A549 (cell line): ENCODE measurements around the gene ARHGAP25. TPM values are rescaled to one million over a fixed set of nuclear protein-coding genes. Genes with fewer than 3 reads are reported as not detected.

Source experiments
- ATAC-seq, 2 experiments: fragments of 200-7000 bp in 1 of 2; fragments of >200 bp in 1 of 2; cut with Nextera tagmentation in 1 of 2; cut with Tn5 transposase in 1 of 2; 3 replicates each; pipeline versions ENCODE4 v1.8.0 to v1.9.1; 2018 to 2020; ENCODE audit warnings: mild to moderate bottlenecking in 1 of 2, moderate library complexity in 1 of 2
- CTCF ChIA-PET: fragments of 300-600 bp; sonication (Branson Sonifier 250); formaldehyde crosslinking; extraction: SDS; loops from one replicate; lab custom pipeline; 2021; ENCODE audit warnings: antibody characterized with exemption, inconsistent platforms; lab: Yijun Ruan, JAX
- POLR2A ChIA-PET: fragments of 350-600 bp; formaldehyde crosslinking; extraction: SDS; loops from one replicate; lab custom pipeline; 2021; ENCODE audit warnings: antibody characterized with exemption, inconsistent platforms; lab: Yijun Ruan, JAX
- DNase-seq, 2 experiments: peaks; one replicate each; pipeline versions ENCODE4 v3.0.0 to v3.0.0-alpha.2; 2011 to 2016; ENCODE audit warnings: low read depth in 1 of 2, low spot score in 1 of 2
- FAIRE-seq: peaks from 2 replicates; lab custom pipeline; 2011; peaks lifted over from hg19 to GRCh38; lab: Jason Lieb, UNC
- H3K27ac ChIP-seq, 2 experiments: fragments of >200 bp; sonication (Bioruptor Twin); formaldehyde crosslinking; 3 replicates each; pipeline ENCODE4 v1.5.1; 2016 to 2017
- H3K4me1 ChIP-seq: fragments of >200 bp; sonication (Bioruptor Twin); formaldehyde crosslinking; 3 replicates; pipeline ENCODE4 v1.6.1; 2016
- H3K4me2 ChIP-seq: fragments of >200 bp; sonication (Bioruptor Twin); formaldehyde crosslinking; 3 replicates; pipeline ENCODE4 v1.6.1; 2016
- H3K4me3 ChIP-seq: fragments of >200 bp; sonication (Bioruptor Twin); formaldehyde crosslinking; 3 replicates; pipeline ENCODE4 v1.5.1; 2016
- H3K9me3 ChIP-seq: fragments of >200 bp; sonication (Bioruptor Twin); formaldehyde crosslinking; 3 replicates; pipeline ENCODE4 v1.6.1; 2016
- BHLHE40 ChIP-seq: IDR thresholded peaks from 2 replicates; pipeline ENCODE4 v1.6.1; 2012; ENCODE audit warnings: low read depth, low read length, inconsistent platforms
- CEBPB ChIP-seq, 2 experiments: fragments of >200 bp in 1 of 2; sonication (Bioruptor Twin) in 1 of 2; formaldehyde crosslinking in 1 of 2; IDR thresholded peaks; 2 replicates each; pipeline ENCODE4 v1.6.1; 2012 to 2016
- CHD4 ChIP-seq: fragments of 200-600 bp; sonication (generic); IDR thresholded peaks from 2 replicates; pipeline ENCODE4 v1.6.1; 2016; ENCODE audit warnings: antibody characterized with exemption, mild to moderate bottlenecking, borderline replicate concordance
- ELK1 ChIP-seq: fragments of 150-350 bp; IDR thresholded peaks from 2 replicates; pipeline ENCODE4 v1.6.1; 2014; ENCODE audit warnings: low read depth, mild to moderate bottlenecking, low read length
- EP300 ChIP-seq, 2 experiments: fragments of >200 bp; sonication (Bioruptor Twin); formaldehyde crosslinking; IDR thresholded peaks; 2 replicates in 1 of 2; 3 replicates in 1 of 2; pipeline ENCODE4 v1.6.1; 2016 to 2017
- ESRRA ChIP-seq: fragments of 150-350 bp; IDR thresholded peaks from 2 replicates; pipeline ENCODE4 v1.6.1; 2014; ENCODE audit warnings: mild to moderate bottlenecking, low read length, borderline replicate concordance
- FOSL2 ChIP-seq, 2 experiments: fragments of 450-650 bp in 1 of 2; fragments of >200 bp in 1 of 2; sonication (Bioruptor Twin) in 1 of 2; formaldehyde crosslinking; IDR thresholded peaks; 2 replicates each; pipeline versions ENCODE4 v1.5.0 to v1.6.1; 2016 to 2020; ENCODE audit warnings: mild to moderate bottlenecking in 1 of 2, moderate library complexity in 1 of 2
- FOXS1 ChIP-seq: fragments of 250-450 bp; sonication (Bioruptor Pico); IDR thresholded peaks from 2 replicates; pipeline ENCODE4 v1.5.0; 2020; ENCODE audit warnings: mild to moderate bottlenecking, moderate library complexity
- HDAC2 ChIP-seq: fragments of 200-600 bp; sonication (generic); IDR thresholded peaks from 2 replicates; pipeline ENCODE4 v1.6.1; 2016
- HEYL ChIP-seq: fragments of 250-450 bp; sonication (Bioruptor Pico); IDR thresholded peaks from 2 replicates; pipeline ENCODE4 v1.8.0; 2021; ENCODE audit warnings: mild to moderate bottlenecking, moderate library complexity
- HOXB13 ChIP-seq: fragments of 250-450 bp; sonication (Bioruptor Pico); IDR thresholded peaks from 2 replicates; pipeline ENCODE4 v1.5.0; 2020; ENCODE audit warnings: low read depth, mild to moderate bottlenecking, moderate library complexity
- HOXB5 ChIP-seq: fragments of 250-450 bp; sonication (Bioruptor Pico); IDR thresholded peaks from 2 replicates; pipeline ENCODE4 v1.5.0; 2020; ENCODE audit warnings: mild to moderate bottlenecking, moderate library complexity
- KDM1A ChIP-seq: fragments of 200-600 bp; sonication (generic); IDR thresholded peaks from 2 replicates; pipeline ENCODE4 v1.6.1; 2016; ENCODE audit warnings: low read depth, mild to moderate bottlenecking
- KDM5A ChIP-seq: fragments of 200-600 bp; sonication (generic); IDR thresholded peaks from 2 replicates; pipeline ENCODE4 v1.6.1; 2016; ENCODE audit warnings: antibody characterized with exemption, mild to moderate bottlenecking
- MAZ ChIP-seq: fragments of 150-350 bp; IDR thresholded peaks from 2 replicates; pipeline ENCODE4 v1.6.1; 2014; ENCODE audit warnings: antibody characterized with exemption, low read depth, low read length, borderline replicate concordance
- MYC ChIP-seq: IDR thresholded peaks from 2 replicates; pipeline ENCODE4 v1.6.1; 2012; ENCODE audit warnings: mild to moderate bottlenecking, inconsistent platforms, low read length, improper control_type of control experiment, borderline replicate concordance
- PHF8 ChIP-seq: fragments of 200-600 bp; sonication (generic); IDR thresholded peaks from 2 replicates; pipeline ENCODE4 v1.6.1; 2016; ENCODE audit warnings: low read depth, mild to moderate bottlenecking, antibody characterized with exemption, moderate library complexity, borderline replicate concordance
- POLR2A ChIP-seq: IDR thresholded peaks from 2 replicates; pipeline ENCODE4 v1.6.1; 2012; ENCODE audit warnings: mild to moderate bottlenecking, low read length
- RAD21 ChIP-seq, 2 experiments: fragments of >200 bp in 1 of 2; sonication (Bioruptor Twin) in 1 of 2; formaldehyde crosslinking in 1 of 2; IDR thresholded peaks in 1 of 2; conservative IDR thresholded peaks in 1 of 2; 2 replicates in 1 of 2; 3 replicates in 1 of 2; pipeline ENCODE4 v1.6.1; 2012 to 2018; ENCODE audit warnings: inconsistent platforms in 1 of 2
- RARB ChIP-seq: fragments of 250-450 bp; sonication (Bioruptor Pico); IDR thresholded peaks from 2 replicates; pipeline ENCODE4 v1.8.0; 2021; ENCODE audit warnings: mild to moderate bottlenecking, moderate library complexity
- RCOR1 ChIP-seq: fragments of 150-350 bp; IDR thresholded peaks from 2 replicates; pipeline ENCODE4 v1.6.1; 2014; ENCODE audit warnings: antibody characterized with exemption, low read length, low read depth
- SMC3 ChIP-seq: fragments of >200 bp; sonication (Bioruptor Twin); formaldehyde crosslinking; IDR thresholded peaks from 3 replicates; pipeline ENCODE4 v1.6.1; 2018; ENCODE audit warnings: inconsistent platforms
- SREBF2 ChIP-seq: fragments of 450-650 bp; IDR thresholded peaks from 2 replicates; pipeline ENCODE4 v1.6.1; 2014; ENCODE audit warnings: mild to moderate bottlenecking, moderate library complexity
- ZC3H11A ChIP-seq: fragments of 450-650 bp; IDR thresholded peaks from 2 replicates; pipeline ENCODE4 v1.6.1; 2014; ENCODE audit warnings: antibody characterized with exemption, mild to moderate bottlenecking
- ZSCAN20 ChIP-seq: fragments of 250-450 bp; sonication (Bioruptor Pico); IDR thresholded peaks from 2 replicates; pipeline ENCODE4 v1.8.0; 2022; ENCODE audit warnings: mild to moderate bottlenecking, moderate library complexity
- WGBS: methylation state at CpG from one replicate; pipeline ENCODE4 v1.1.6; 2017; ENCODE audit errors: missing lambda C conversion rate; 5-methylcytosine and 5-hydroxymethylcytosine counted together
- polyA plus RNA-seq, 4 experiments: library from polyadenylated mRNA; depleted of rRNA in 3 of 4; stranded (reverse); fragments of >200 nt; fragmentation: RNase III in 1 of 4; extraction: RNeasy Plus Mini Kit Qiagen cat#74134 plus additional on column Dnase treatment in 1 of 4; gene quantifications; 2 replicates in 3 of 4; 3 replicates in 1 of 4; pipeline ENCODE4 v1.2.3, GENCODE V29; 2011 to 2017
- TF ChIP-seq, protein P1 (sequence below): fragments of 450-650 bp; IDR thresholded peaks from 2 replicates; pipeline ENCODE4 v1.6.1; 2014; ENCODE audit warnings: antibody characterized with exemption
- TF ChIP-seq, protein P2 (sequence below): IDR thresholded peaks from 2 replicates; pipeline ENCODE4 v1.6.1; 2012
- TF ChIP-seq, protein P3 (sequence below): IDR thresholded peaks from 2 replicates; pipeline ENCODE4 v1.6.1; 2012; ENCODE audit warnings: low read depth, borderline replicate concordance
- TF ChIP-seq, protein P4 (sequence below): IDR thresholded peaks from 2 replicates; pipeline ENCODE4 v1.6.1; 2012
- TF ChIP-seq, protein P5 (sequence below): fragments of >200 bp; sonication (Bioruptor Twin); formaldehyde crosslinking; IDR thresholded peaks from 3 replicates; pipeline ENCODE4 v1.5.1; 2016

The ARHGAP25 gene
- polyA plus RNA-seq, 2 of the 4 experiments (the other 2 are of a cell fraction), result 0.50 to 2.4 TPM

DNA sequence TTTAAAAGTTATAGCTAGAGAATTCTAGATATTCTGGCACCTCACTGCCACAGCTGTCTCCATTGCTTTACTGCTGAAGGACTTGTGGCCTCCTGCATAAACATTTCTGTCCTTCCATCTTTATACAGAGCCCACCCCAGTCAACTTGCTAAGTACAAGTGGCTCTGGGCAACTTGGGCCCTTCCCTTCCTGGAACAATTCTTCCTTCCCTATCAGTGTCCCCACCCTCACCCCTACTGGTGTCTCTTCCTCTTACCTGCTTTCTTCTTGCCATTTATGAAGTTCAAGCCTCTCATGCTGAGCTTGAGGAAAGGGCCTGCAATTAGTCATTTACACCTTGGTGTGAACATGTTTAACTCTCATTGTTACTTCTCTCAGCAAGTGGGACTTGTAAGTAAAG is 45.0 kb downstream of the ARHGAP25 start:
- DNase-seq, result no peak
- no peak overlapping the region for H3K4me2 ChIP-seq
- no peaks in the 10 kb centered on the region for H3K9me3 ChIP-seq
- no peak for ATAC-seq
- H3K27ac ChIP-seq, result no peak overlapping the region
- CTCF ChIA-PET, result interaction anchor here (0.6 to 1.9 kb wide), 2 partner anchors 27 to 1876 kb away, joined by 3 to 11 read pairs; no protein-coding TSS in a partner anchor
- no peak for FAIRE-seq
- POLR2A ChIA-PET, result no interaction called here
- TF ChIP-seq SMC3 (no peak), SREBF2 (no peak), MYC (no peak), MAZ (no peak), ELK1 (no peak), KDM5A (no peak), FOXS1 (no peak), ZC3H11A (no peak), RCOR1 (no peak), ZSCAN20 (no peak), POLR2A (no peak), HDAC2 (no peak), EP300 (IDR thresholded peaks at IDR 0.05) (no peak), HOXB5 (CRISPR knock-in tag) (no peak), HEYL (CRISPR knock-in tag) (no peak), ESRRA (no peak), RAD21 (conservative IDR thresholded peaks at IDR 0.05 in 1 of 2, IDR thresholded peaks at IDR 0.05 in 1 of 2) (no peak)
- TF ChIP-seq, protein P1, sequence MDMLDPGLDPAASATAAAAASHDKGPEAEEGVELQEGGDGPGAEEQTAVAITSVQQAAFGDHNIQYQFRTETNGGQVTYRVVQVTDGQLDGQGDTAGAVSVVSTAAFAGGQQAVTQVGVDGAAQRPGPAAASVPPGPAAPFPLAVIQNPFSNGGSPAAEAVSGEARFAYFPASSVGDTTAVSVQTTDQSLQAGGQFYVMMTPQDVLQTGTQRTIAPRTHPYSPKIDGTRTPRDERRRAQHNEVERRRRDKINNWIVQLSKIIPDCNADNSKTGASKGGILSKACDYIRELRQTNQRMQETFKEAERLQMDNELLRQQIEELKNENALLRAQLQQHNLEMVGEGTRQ, result no peak
- TF ChIP-seq, protein P2, sequence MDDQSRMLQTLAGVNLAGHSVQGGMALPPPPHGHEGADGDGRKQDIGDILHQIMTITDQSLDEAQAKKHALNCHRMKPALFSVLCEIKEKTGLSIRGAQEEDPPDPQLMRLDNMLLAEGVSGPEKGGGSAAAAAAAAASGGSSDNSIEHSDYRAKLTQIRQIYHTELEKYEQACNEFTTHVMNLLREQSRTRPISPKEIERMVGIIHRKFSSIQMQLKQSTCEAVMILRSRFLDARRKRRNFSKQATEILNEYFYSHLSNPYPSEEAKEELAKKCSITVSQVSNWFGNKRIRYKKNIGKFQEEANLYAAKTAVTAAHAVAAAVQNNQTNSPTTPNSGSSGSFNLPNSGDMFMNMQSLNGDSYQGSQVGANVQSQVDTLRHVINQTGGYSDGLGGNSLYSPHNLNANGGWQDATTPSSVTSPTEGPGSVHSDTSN, result no peak
- TF ChIP-seq, protein P3, sequence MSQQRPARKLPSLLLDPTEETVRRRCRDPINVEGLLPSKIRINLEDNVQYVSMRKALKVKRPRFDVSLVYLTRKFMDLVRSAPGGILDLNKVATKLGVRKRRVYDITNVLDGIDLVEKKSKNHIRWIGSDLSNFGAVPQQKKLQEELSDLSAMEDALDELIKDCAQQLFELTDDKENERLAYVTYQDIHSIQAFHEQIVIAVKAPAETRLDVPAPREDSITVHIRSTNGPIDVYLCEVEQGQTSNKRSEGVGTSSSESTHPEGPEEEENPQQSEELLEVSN, result no peak
- H3K4me1 ChIP-seq, result no peaks in the 10 kb centered on the region
- no peak overlapping the region for H3K4me3 ChIP-seq

DNA sequence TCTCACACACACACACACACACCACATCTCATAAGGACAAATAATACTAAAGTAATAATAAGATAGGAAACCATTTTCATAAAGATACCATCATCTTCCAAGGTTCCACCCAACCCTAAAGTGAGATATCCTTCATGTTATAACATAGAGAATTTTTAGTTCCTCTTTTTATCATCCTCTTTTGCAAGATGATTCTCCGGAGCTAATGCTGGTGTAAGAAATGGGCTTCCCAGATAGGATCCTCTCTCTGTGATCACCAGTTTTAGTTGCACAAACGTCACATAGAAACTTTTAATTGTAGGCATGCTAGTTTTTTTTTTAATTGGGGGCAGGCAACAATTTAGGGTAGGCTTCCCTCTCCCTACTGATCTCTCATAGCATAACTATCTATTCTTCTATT is 49.6 kb downstream of the ARHGAP25 start:
- ATAC-seq (no peak), FAIRE-seq (no peak), DNase-seq (no peak)
- WGBS, result 43% methylated on average over 2 of the region's 2 CpGs
- no peak overlapping the region for H3K4me2 ChIP-seq
- H3K4me3 ChIP-seq, result no peak overlapping the region
- H3K27ac ChIP-seq, result no peak overlapping the region
- no peaks in the 10 kb centered on the region for H3K9me3 ChIP-seq
- CTCF ChIA-PET, result interaction anchor here (0.6 to 1.1 kb wide), 4 partner anchors 24 to 39 kb away, joined by 3 to 6 read pairs (median 4); no protein-coding TSS in a partner anchor
- H3K4me1 ChIP-seq, result no peaks in the 10 kb centered on the region
- POLR2A ChIA-PET, result no interaction called here
- TF ChIP-seq, protein P4, sequence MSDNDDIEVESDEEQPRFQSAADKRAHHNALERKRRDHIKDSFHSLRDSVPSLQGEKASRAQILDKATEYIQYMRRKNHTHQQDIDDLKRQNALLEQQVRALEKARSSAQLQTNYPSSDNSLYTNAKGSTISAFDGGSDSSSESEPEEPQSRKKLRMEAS, result no peak
- TF ChIP-seq RARB (no peak), RAD21 (conservative IDR thresholded peaks at IDR 0.05 in 1 of 2, IDR thresholded peaks at IDR 0.05 in 1 of 2) (no peak), BHLHE40 (no peak), HEYL (CRISPR knock-in tag) (no peak), CHD4 (no peak), KDM5A (no peak), HDAC2 (no peak), FOSL2 (IDR thresholded peaks at IDR 0.05) (no peak), FOSL2 (CRISPR knock-in tag; IDR thresholded peaks at IDR 0.05) (no peak), HOXB13 (no peak), ESRRA (no peak), ELK1 (no peak), KDM1A (no peak), CEBPB (IDR thresholded peaks at IDR 0.05) (no peak), PHF8 (no peak), MAZ (no peak)
- TF ChIP-seq, protein P5, sequence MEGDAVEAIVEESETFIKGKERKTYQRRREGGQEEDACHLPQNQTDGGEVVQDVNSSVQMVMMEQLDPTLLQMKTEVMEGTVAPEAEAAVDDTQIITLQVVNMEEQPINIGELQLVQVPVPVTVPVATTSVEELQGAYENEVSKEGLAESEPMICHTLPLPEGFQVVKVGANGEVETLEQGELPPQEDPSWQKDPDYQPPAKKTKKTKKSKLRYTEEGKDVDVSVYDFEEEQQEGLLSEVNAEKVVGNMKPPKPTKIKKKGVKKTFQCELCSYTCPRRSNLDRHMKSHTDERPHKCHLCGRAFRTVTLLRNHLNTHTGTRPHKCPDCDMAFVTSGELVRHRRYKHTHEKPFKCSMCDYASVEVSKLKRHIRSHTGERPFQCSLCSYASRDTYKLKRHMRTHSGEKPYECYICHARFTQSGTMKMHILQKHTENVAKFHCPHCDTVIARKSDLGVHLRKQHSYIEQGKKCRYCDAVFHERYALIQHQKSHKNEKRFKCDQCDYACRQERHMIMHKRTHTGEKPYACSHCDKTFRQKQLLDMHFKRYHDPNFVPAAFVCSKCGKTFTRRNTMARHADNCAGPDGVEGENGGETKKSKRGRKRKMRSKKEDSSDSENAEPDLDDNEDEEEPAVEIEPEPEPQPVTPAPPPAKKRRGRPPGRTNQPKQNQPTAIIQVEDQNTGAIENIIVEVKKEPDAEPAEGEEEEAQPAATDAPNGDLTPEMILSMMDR, result no peak
